Endothelial cell of umbilical vein (primary cell): Measurements from ENCODE around the gene CFI. TPM values are rescaled to one million over a fixed set of nuclear protein-coding genes. Genes with fewer than 3 reads are reported as not detected.

Source experiments
- BruUV-seq: library from RNA; stranded (reverse); fragments of 400-500 nt; replicated peaks from 2 replicates; lab custom pipeline; 2021; lab: Mats Ljungman, UMichigan
- CTCF ChIA-PET: fragments of 300-600, 350-600 bp; sonication (Branson Sonifier 250); formaldehyde crosslinking; loops from one replicate; lab custom pipeline; 2021; ENCODE audit warnings: antibody characterized with exemption, inconsistent platforms; lab: Charles Lee
- POLR2A ChIA-PET: fragments of 300-600, 350-600 bp; sonication (Branson Sonifier 250); formaldehyde crosslinking; loops from one replicate; lab custom pipeline; 2021; ENCODE audit warnings: antibody characterized with exemption, inconsistent platforms; lab: Charles Lee
- DNase-seq: peaks from one replicate; pipeline ENCODE4 v3.0.0-alpha.2; 2011; ENCODE audit warnings: low read depth, low spot score
- FAIRE-seq: peaks from 2 replicates; lab custom pipeline; 2011; peaks lifted over from hg19 to GRCh38; lab: Jason Lieb, UNC
- H2AFZ ChIP-seq: 2 replicates; pipeline ENCODE4 v1.6.0; 2012; ENCODE audit warnings: low read depth, low read length, control low read depth, inconsistent platforms
- H3K27ac ChIP-seq: 2 replicates; pipeline ENCODE4 v1.5.1; 2011; ENCODE audit warnings: low read depth, mild to moderate bottlenecking, control low read depth, low read length, moderate library complexity; ENCODE audit not compliant: insufficient read depth
- H3K27me3 ChIP-seq, 2 experiments: 2 replicates each; pipeline versions ENCODE4 v1.6.0 to v1.6.1; 2011; ENCODE audit warnings: low read length in 2 of 2, mixed read lengths in 1 of 2; ENCODE audit not compliant: control insufficient read depth in 2 of 2, insufficient read depth in 2 of 2
- H3K36me3 ChIP-seq, 2 experiments: 2 replicates in 1 of 2; 3 replicates in 1 of 2; pipeline ENCODE4 v1.5.1; 2011; ENCODE audit warnings: low read length in 2 of 2, mild to moderate bottlenecking in 1 of 2, moderate library complexity in 1 of 2; ENCODE audit not compliant: control insufficient read depth in 2 of 2, insufficient read depth in 2 of 2; ENCODE audit errors: extremely low read depth in 1 of 2
- H3K4me1 ChIP-seq: 3 replicates; pipeline ENCODE4 v1.5.1; 2011; ENCODE audit warnings: mild to moderate bottlenecking, low read length; ENCODE audit not compliant: control insufficient read depth, insufficient read depth; ENCODE audit errors: extremely low read depth
- H3K4me2 ChIP-seq: 2 replicates; pipeline ENCODE4 v1.6.1; 2011; ENCODE audit warnings: low read length, control low read depth, mixed read lengths; ENCODE audit not compliant: insufficient read depth
- H3K4me3 ChIP-seq, 3 experiments: fragments of 200-600 bp in 1 of 3; sonication (generic), shearing (Covaris generic) in 1 of 3; replicated peaks in 1 of 3; 2 replicates each; pipeline ENCODE4 v1.5.1; 2011 to 2016; ENCODE audit warnings: control low read depth in 3 of 3, low read length in 3 of 3, mild to moderate bottlenecking in 2 of 3, inconsistent platforms in 1 of 3, low read depth in 1 of 3, moderate library complexity in 1 of 3; ENCODE audit not compliant: insufficient read depth in 1 of 3
- H3K79me2 ChIP-seq: 2 replicates; pipeline ENCODE4 v1.6.0; 2012; ENCODE audit warnings: low read length, inconsistent platforms; ENCODE audit not compliant: control insufficient read depth, insufficient read depth
- H3K9ac ChIP-seq: replicated peaks from 2 replicates; pipeline ENCODE3; 2011; ENCODE audit warnings: low read length, control low read depth; ENCODE audit not compliant: insufficient read depth; ENCODE audit errors: extremely low read depth
- H3K9me1 ChIP-seq: replicated peaks from 3 replicates; pipeline ENCODE4 v1.6.0; 2011; ENCODE audit warnings: mild to moderate bottlenecking, low read length; ENCODE audit not compliant: control insufficient read depth, insufficient read depth; ENCODE audit errors: extremely low read depth
- H3K9me3 ChIP-seq: replicated peaks from 2 replicates; pipeline ENCODE4 v1.5.1; 2012; ENCODE audit warnings: low read length, inconsistent platforms; ENCODE audit not compliant: control insufficient read depth, insufficient read depth
- H4K20me1 ChIP-seq: replicated peaks from 2 replicates; pipeline ENCODE3; 2011; ENCODE audit warnings: mild to moderate bottlenecking, low read length; ENCODE audit not compliant: control insufficient read depth, insufficient read depth; ENCODE audit errors: extremely low read depth
- FOS ChIP-seq: IDR thresholded peaks from 2 replicates; pipeline ENCODE4 v1.6.1; 2011; ENCODE audit warnings: mild to moderate bottlenecking, low read length, moderate library complexity, borderline replicate concordance; ENCODE audit not compliant: insufficient read depth
- GATA2 ChIP-seq: IDR thresholded peaks from 2 replicates; pipeline ENCODE4 v1.7.0; 2011; ENCODE audit warnings: low read depth, mild to moderate bottlenecking, moderate library complexity, mixed read lengths, low read length; ENCODE audit not compliant: insufficient read length, insufficient read depth
- JUN ChIP-seq: IDR thresholded peaks from 2 replicates; pipeline ENCODE4 v1.6.1; 2011; ENCODE audit warnings: borderline replicate concordance, low read depth; ENCODE audit not compliant: insufficient read length, insufficient read depth
- MAX ChIP-seq: IDR thresholded peaks from 2 replicates; pipeline ENCODE4 v1.6.1; 2011; ENCODE audit not compliant: insufficient read depth, insufficient read length
- POLR2A ChIP-seq: IDR thresholded peaks from 2 replicates; pipeline ENCODE4 v1.6.1; 2012; ENCODE audit warnings: low read depth, mild to moderate bottlenecking, control low read depth, low read length
- POLR2AphosphoS5 ChIP-seq: IDR thresholded peaks from 2 replicates; pipeline ENCODE4 v1.6.1; 2012; ENCODE audit warnings: low read depth, mild to moderate bottlenecking, control low read depth, low read length, moderate library complexity; ENCODE audit not compliant: insufficient read depth
- dilution Hi-C: fragments of 300-500 bp; cut with MboI; formaldehyde crosslinking; loops from one replicate; pipeline ENCODE4 v1.15.0; 2019; ENCODE audit warnings: low sequenced_read_pairs; ENCODE audit not compliant: extremely low pct_ligation_motif_present
- intact Hi-C: fragments of 100-400 bp; cut with micrococcal nuclease; formaldehyde crosslinking; loops from one replicate; pipeline ENCODE4 v1.10.0; 2022
- polyA plus RNA-seq, 4 experiments: library from polyadenylated mRNA; depleted of rRNA in 3 of 4; stranded (reverse) in 3 of 4; unstranded in 1 of 4; fragments of >200 nt; gene quantifications; 2 replicates each; pipeline versions ENCODE4 v1.2.1 to v1.2.3, GENCODE V29; 2011 to 2012; ENCODE audit warnings: missing spikeins in 1 of 4
- total RNA-seq: library from RNA; stranded (reverse); gene quantifications from 2 replicates; pipeline ENCODE4 v1.2.3, GENCODE V29; 2021

CFI gene
- total and polyA plus RNA-seq, 2 donors (not counting 3 experiments of a cell fraction or from before 2014, with no cell fraction given) = 10.0 to 21.4 TPM

- ChIA-PET POLR2A (no interaction called here), CTCF (no interaction called here)
- H3K4me3 ChIP-seq = no peak overlapping the region
- H4K20me1 ChIP-seq = no peaks in the 10 kb centered on the region
- DNase-seq (no peak), FAIRE-seq (no peak)
- peaks cover 11% of the 10 kb centered on the region for H3K79me2 ChIP-seq
- TF ChIP-seq JUN (peak; percentile 9), FOS (no peak)
- peaks cover 5% of the 10 kb centered on the region for H3K4me1 ChIP-seq
- intact Hi-C loops = loop anchor here (10.0 kb wide), 1 partner anchor 1137 kb away; no protein-coding TSS in a partner anchor
- dilution Hi-C loops = no loop called here
- no peaks in the 10 kb centered on the region for H3K9me3 ChIP-seq
- H3K9ac ChIP-seq = no peak overlapping the region
- H3K27ac ChIP-seq = no peak overlapping the region
- no peak overlapping the region for H2AFZ ChIP-seq
- H3K27me3 ChIP-seq = no peaks in the 10 kb centered on the region
- BruUV-seq = no TSS peak
- no peak overlapping the region for H3K4me2 ChIP-seq
- no peaks in the 10 kb centered on the region for H3K36me3 ChIP-seq
- no peaks in the 10 kb centered on the region for H3K9me1 ChIP-seq
Observed at GRCh38 chr4:109811707-109812106, 9.9 kb upstream of the CFI start.

- BruUV-seq = no TSS peak
- H3K4me1 ChIP-seq = no peaks in the 10 kb centered on the region
- dilution Hi-C loops (no loop called here), intact Hi-C loops (loop anchor here (10.0 kb wide), 1 partner anchor 1136 kb away; no protein-coding TSS in a partner anchor)
- no peak overlapping the region for H3K27ac ChIP-seq
- no peaks in the 10 kb centered on the region for H3K9me1 ChIP-seq
- H3K9me3 ChIP-seq = no peaks in the 10 kb centered on the region
- H3K9ac ChIP-seq = no peak overlapping the region
- TF ChIP-seq POLR2A = no peak
- no peak for TF ChIP-seq POLR2AphosphoS5
- no peak for TF ChIP-seq MAX
- no peak for TF ChIP-seq GATA2
- no peak overlapping the region for H2AFZ ChIP-seq
- no peaks in the 10 kb centered on the region for H3K27me3 ChIP-seq
- H3K79me2 ChIP-seq = peaks cover 2% of the 10 kb centered on the region
- H4K20me1 ChIP-seq = no peaks in the 10 kb centered on the region
- ChIA-PET CTCF (no interaction called here), POLR2A (no interaction called here)
- DNase-seq (no peak), FAIRE-seq (no peak)
- no peak overlapping the region for H3K4me3 ChIP-seq
- H3K36me3 ChIP-seq = no peaks in the 10 kb centered on the region
- no peak overlapping the region for H3K4me2 ChIP-seq
Observed at GRCh38 chr4:109810552-109811387, 9.0 kb upstream of the CFI start.
